ENCODE data around the gene NECTIN4. TPM values are rescaled to one million over a fixed set of nuclear protein-coding genes. Genes with fewer than 3 reads are reported as not detected.
"Not testable (repeated sequence)": the region's sequence is repeated elsewhere in the genome, so short reads cannot be mapped to it uniquely, and the experiment has no call there.

The NECTIN4 gene
- total and polyA plus RNA-seq, 2 experiments from 2014 or later = 0.16 TPM; not detected in 1

GRCh38 chr1:161029466-161029865 is 59.9 kb downstream of the NECTIN4 start:
- peaks cover 25% of the 10 kb centered on the region for H3K36me3 Mint-ChIP-seq (ENCODE audit: low read depth)
- H3K27me3 Mint-ChIP-seq (ENCODE audit: insufficient read depth, low read depth, poor library complexity) = not testable (repeated sequence)
- H3K9me3 Mint-ChIP-seq = peaks cover 24% of the 10 kb centered on the region

GRCh38 chr1:161026954-161027353 is 62.4 kb downstream of the NECTIN4 start:
- H3K27ac Mint-ChIP-seq; DNase-seq (ENCODE audit: low spot score); ATAC-seq: not testable (repeated sequence)

More at GRCh38 chr1:161029466-161029865, 59.9 kb downstream of the NECTIN4 start:
- H3K79me2 ChIP-seq (replicated peaks; ENCODE audit: insufficient read depth); H2AFZ ChIP-seq; H3K4me3 ChIP-seq; H3K27ac ChIP-seq (ENCODE audit: low read depth); H4K20me1 ChIP-seq (replicated peaks; ENCODE audit: insufficient read depth); H3K27me3 ChIP-seq (ENCODE audit: insufficient read depth); DNase-seq (ENCODE audit: low spot score); ATAC-seq; H3K4me1 ChIP-seq (ENCODE audit: insufficient read depth); H3K36me3 ChIP-seq (ENCODE audit: insufficient read depth); H3K4me3 Mint-ChIP-seq; H3K4me2 ChIP-seq; H3F3A ChIP-seq (replicated peaks; ENCODE audit: low read depth); H3K27ac Mint-ChIP-seq; H3K9me2 ChIP-seq (ENCODE audit: insufficient read depth): not testable (repeated sequence)
- H3K4me1 Mint-ChIP-seq = peaks cover 10% of the 10 kb centered on the region

GRCh38 chr1:161022432-161022831 is 66.9 kb downstream of the NECTIN4 start:
- not testable (repeated sequence) for DNase-seq (ENCODE audit: low spot score); ATAC-seq
- H3K4me3 Mint-ChIP-seq = peak overlapping the region; percentile 89

More at GRCh38 chr1:161026954-161027353, 62.4 kb downstream of the NECTIN4 start:
- H3F3A ChIP-seq (replicated peaks; ENCODE audit: low read depth); H3K27ac ChIP-seq (ENCODE audit: low read depth); H3K9me2 ChIP-seq (ENCODE audit: insufficient read depth); H3K36me3 ChIP-seq (ENCODE audit: insufficient read depth); H3K4me3 ChIP-seq; H3K79me2 ChIP-seq (replicated peaks; ENCODE audit: insufficient read depth); H3K4me1 Mint-ChIP-seq; H3K4me3 Mint-ChIP-seq; H4K20me1 ChIP-seq (replicated peaks; ENCODE audit: insufficient read depth); H2AFZ ChIP-seq; H3K4me2 ChIP-seq; H3K27me3 ChIP-seq (ENCODE audit: insufficient read depth); H3K27me3 Mint-ChIP-seq (ENCODE audit: insufficient read depth, low read depth, poor library complexity); H3K4me1 ChIP-seq (ENCODE audit: insufficient read depth): not testable (repeated sequence)
- Mint-ChIP-seq H3K9me3 (peaks cover 24% of the 10 kb centered on the region), H3K36me3 (ENCODE audit: low read depth) (peaks cover 25% of the 10 kb centered on the region)

GRCh38 chr1:161021970-161022353 is 67.4 kb downstream of the NECTIN4 start:
- H3K27ac Mint-ChIP-seq = peak overlapping the region; percentile 100
- DNase-seq (ENCODE audit: low spot score) (no peak), ATAC-seq (no peak)
- Histone ChIP-seq H3K9me2 (ENCODE audit: insufficient read depth) (no peaks in the 10 kb centered on the region), H3K36me3 (ENCODE audit: insufficient read depth) (no peaks in the 10 kb centered on the region), H4K20me1 (replicated peaks; ENCODE audit: insufficient read depth) (peaks cover 29% of the 10 kb centered on the region), H3K4me3 (peak overlapping the region; percentile 47), H3F3A (replicated peaks; ENCODE audit: low read depth) (peaks cover 13% of the 10 kb centered on the region), H3K27me3 (ENCODE audit: insufficient read depth) (no peaks in the 10 kb centered on the region), H3K4me2 (peak overlapping the region; percentile 69), H3K4me1 (ENCODE audit: insufficient read depth) (peaks cover 25% of the 10 kb centered on the region), H2AFZ (no peak overlapping the region), H3K79me2 (replicated peaks; ENCODE audit: insufficient read depth) (peaks cover 38% of the 10 kb centered on the region), H3K27ac (ENCODE audit: low read depth) (peak overlapping the region; percentile 84)
- H3K4me3 Mint-ChIP-seq = peak overlapping the region; percentile 89
- peaks cover 11% of the 10 kb centered on the region for H3K27me3 Mint-ChIP-seq (ENCODE audit: insufficient read depth, low read depth, poor library complexity)
- H3K36me3 Mint-ChIP-seq (ENCODE audit: low read depth) = peaks cover 12% of the 10 kb centered on the region
- H3K9me3 Mint-ChIP-seq = peaks cover 1% of the 10 kb centered on the region; the same call in 1 of the 3 replicates
- peaks cover 42% of the 10 kb centered on the region for H3K4me1 Mint-ChIP-seq
- no peak for TF ChIP-seq CREB1 (CRISPR knock-in tag; IDR thresholded peaks at IDR 0.05; ENCODE audit: low read depth)
- no peak for TF ChIP-seq EZH2phosphoT487 (IDR thresholded peaks at IDR 0.05; ENCODE audit: unreplicated experiment)
- no peak for TF ChIP-seq POLR2AphosphoS5 (IDR thresholded peaks at IDR 0.05; ENCODE audit: low read depth)
- TF ChIP-seq ZNF462 (CRISPR knock-in tag; IDR thresholded peaks at IDR 0.05) = no peak
- no peak for TF ChIP-seq ZNF331 (CRISPR knock-in tag; IDR thresholded peaks at IDR 0.05; ENCODE audit: low read depth)
- no peak for TF ChIP-seq STAT1 (IDR thresholded peaks at IDR 0.05; ENCODE audit: unreplicated experiment)

More at GRCh38 chr1:161022432-161022831, 66.9 kb downstream of the NECTIN4 start:
- not testable (repeated sequence) for H3K9me3 Mint-ChIP-seq; H3K4me2 ChIP-seq; H3K27ac ChIP-seq (ENCODE audit: low read depth); H2AFZ ChIP-seq; H3K9me2 ChIP-seq (ENCODE audit: insufficient read depth); H3K4me3 ChIP-seq; H3K36me3 ChIP-seq (ENCODE audit: insufficient read depth); H3K27me3 ChIP-seq (ENCODE audit: insufficient read depth)
- H3K4me1 ChIP-seq (ENCODE audit: insufficient read depth) = peaks cover 22% of the 10 kb centered on the region
- H3K27me3 Mint-ChIP-seq (ENCODE audit: insufficient read depth, low read depth, poor library complexity) = peaks cover 11% of the 10 kb centered on the region
- H4K20me1 ChIP-seq (replicated peaks; ENCODE audit: insufficient read depth) = peaks cover 29% of the 10 kb centered on the region
- peaks cover 37% of the 10 kb centered on the region for H3K4me1 Mint-ChIP-seq
- H3K36me3 Mint-ChIP-seq (ENCODE audit: low read depth) = peaks cover 13% of the 10 kb centered on the region
- H3K27ac Mint-ChIP-seq = peak overlapping the region; percentile 89
- peaks cover 34% of the 10 kb centered on the region for H3K79me2 ChIP-seq (replicated peaks; ENCODE audit: insufficient read depth)
- H3F3A ChIP-seq (replicated peaks; ENCODE audit: low read depth) = peaks cover 13% of the 10 kb centered on the region

All from GM23338 (cell line).